AG04449 (cell line): ENCODE data around the gene TRAPPC14.

Experiments
- CTCF ChIA-PET: fragments of 350-600 bp; formaldehyde crosslinking; extraction: SDS; loops from one replicate; lab custom pipeline; 2021; ENCODE audit warnings: antibody characterized with exemption; lab: Yijun Ruan, JAX
- POLR2A ChIA-PET: fragments of 400-600, 350-600 bp; formaldehyde crosslinking; extraction: SDS; loops from one replicate; lab custom pipeline; 2020; ENCODE audit warnings: antibody characterized with exemption, inconsistent platforms; lab: Yijun Ruan, JAX
- DNase-seq: peaks from one replicate; pipeline ENCODE4 v3.0.0-alpha.2; 2010; ENCODE audit warnings: low read depth, low spot score
- H3K4me3 ChIP-seq: 2 replicates; pipeline ENCODE4 v1.5.1; 2011; ENCODE audit warnings: low read depth, mild to moderate bottlenecking, control low read depth, low read length
- TF ChIP-seq, protein P1 (sequence below): IDR thresholded peaks from one replicate; pipeline ENCODE4 v1.5.1; 2011; ENCODE audit warnings: mild to moderate bottlenecking, moderate library complexity, low read length, control low read depth, inconsistent platforms; ENCODE audit not compliant: insufficient read depth; ENCODE audit errors: missing control alignments

TRAPPC14 gene

DNA sequence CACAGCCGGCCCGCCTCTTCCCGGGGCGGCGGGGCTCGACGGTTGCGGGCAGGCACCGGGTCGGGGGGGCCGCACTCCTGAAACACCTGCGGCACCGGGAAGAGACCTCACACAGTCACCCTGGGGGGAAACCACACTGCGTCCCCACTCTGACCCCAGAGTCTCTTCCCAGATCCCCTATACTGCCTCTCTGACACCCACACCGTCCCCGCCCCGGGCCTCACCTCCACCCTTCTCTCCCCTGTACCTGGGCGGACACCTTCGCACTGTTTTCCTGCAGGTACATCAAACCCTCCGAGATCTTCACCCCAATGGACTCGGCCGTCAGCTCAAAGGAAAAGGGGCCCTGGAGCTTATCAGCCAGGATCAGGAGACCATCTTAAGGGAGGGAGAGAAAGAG lies 13.3 kb upstream of the TRAPPC14 start:
- H3K4me3 ChIP-seq = no peak overlapping the region
- ChIA-PET CTCF (interaction anchor here (1.0 to 2.0 kb wide), 4 partner anchors 10 to 45 kb away, joined by 4 to 13 read pairs (median 6); no protein-coding TSS in a partner anchor), POLR2A (no interaction called here)
- TF ChIP-seq, protein P1, sequence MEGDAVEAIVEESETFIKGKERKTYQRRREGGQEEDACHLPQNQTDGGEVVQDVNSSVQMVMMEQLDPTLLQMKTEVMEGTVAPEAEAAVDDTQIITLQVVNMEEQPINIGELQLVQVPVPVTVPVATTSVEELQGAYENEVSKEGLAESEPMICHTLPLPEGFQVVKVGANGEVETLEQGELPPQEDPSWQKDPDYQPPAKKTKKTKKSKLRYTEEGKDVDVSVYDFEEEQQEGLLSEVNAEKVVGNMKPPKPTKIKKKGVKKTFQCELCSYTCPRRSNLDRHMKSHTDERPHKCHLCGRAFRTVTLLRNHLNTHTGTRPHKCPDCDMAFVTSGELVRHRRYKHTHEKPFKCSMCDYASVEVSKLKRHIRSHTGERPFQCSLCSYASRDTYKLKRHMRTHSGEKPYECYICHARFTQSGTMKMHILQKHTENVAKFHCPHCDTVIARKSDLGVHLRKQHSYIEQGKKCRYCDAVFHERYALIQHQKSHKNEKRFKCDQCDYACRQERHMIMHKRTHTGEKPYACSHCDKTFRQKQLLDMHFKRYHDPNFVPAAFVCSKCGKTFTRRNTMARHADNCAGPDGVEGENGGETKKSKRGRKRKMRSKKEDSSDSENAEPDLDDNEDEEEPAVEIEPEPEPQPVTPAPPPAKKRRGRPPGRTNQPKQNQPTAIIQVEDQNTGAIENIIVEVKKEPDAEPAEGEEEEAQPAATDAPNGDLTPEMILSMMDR = no peak
- DNase-seq = no peak

DNA sequence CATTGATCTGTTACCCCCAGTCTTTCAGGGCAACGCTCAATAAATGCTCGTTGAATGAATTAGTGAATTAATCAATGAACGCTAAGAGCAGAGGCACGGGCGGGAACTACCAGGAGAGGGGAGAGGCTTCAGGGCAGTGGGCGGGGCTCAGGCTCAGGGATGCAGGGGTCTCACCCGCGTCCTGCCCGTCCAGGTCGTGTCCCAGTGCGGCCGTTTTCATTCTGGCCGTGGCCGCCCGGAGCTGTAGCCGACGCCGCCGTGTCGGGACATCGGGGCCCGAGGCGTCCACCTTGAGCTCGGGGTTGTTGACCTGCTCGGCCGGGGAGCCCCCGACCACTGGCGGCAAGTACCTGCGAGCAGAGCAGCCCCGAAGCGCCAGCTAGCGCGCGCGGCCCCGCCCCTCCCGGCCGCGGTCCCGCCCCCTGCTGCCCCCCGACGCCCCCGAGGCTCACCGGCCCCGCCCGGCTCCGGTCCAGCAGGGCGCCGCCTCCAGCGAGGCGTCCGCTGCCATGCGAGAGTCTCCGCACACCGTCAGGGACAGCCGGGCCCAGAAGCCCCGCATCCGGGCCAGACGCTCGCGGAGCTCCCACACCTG lies 12.7 kb upstream of the TRAPPC14 start:
- POLR2A ChIA-PET = no interaction called here
- no peak for DNase-seq
- no peak overlapping the region; the same call in 1 of the 2 replicates for H3K4me3 ChIP-seq
- TF ChIP-seq, protein P1 = no peak
- CTCF ChIA-PET = interaction anchor here (1.9 to 2.0 kb wide), 2 partner anchors 39 to 46 kb away, joined by 6 to 13 read pairs; no protein-coding TSS in a partner anchor

DNA sequence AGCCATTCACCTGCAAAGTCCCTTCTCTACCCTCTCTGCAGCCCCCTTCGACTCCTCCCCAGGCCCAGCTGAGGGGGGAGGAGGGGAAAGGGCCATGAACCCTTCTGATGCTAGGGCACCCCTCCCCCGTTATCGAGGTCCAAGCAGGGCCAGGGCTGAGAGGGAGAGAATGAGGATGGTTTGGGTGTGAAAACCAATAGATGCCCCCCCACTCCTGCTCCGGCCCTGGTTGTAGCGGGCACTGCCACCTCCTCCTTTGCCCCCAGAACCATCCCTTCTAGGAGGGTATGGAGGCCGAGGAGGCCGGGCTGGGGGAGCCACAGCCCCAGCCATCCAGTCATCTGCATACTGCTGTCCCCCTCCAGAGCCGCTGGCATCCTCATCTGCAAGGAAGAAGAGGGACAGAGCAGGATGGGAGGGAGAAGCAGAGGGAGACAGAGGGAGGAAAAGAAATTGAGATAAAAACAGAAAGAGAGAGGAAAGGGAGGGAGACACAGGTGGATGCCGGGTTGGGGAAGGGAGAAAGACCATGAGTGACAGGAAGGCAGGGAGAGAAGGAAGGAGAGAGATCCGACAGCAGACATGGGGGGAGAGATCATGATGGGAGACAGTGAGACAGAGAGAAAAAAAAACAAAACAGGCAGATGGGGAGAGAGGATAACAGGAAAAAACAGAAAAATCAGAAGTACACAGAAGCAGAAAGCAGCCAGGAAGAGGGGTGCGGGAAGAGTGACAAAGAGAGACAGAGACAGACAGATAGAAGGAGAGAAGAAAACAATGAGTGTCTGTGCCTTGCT lies 11.8 kb upstream of the TRAPPC14 start:
- POLR2A ChIA-PET = no interaction called here
- TF ChIP-seq, protein P1 = no peak
- no peak for DNase-seq
- CTCF ChIA-PET = interaction anchor here (2.0 kb wide), 1 partner anchor 38 kb away, joined by 13 read pairs; no protein-coding TSS in a partner anchor
- H3K4me3 ChIP-seq = no peak overlapping the region

DNA sequence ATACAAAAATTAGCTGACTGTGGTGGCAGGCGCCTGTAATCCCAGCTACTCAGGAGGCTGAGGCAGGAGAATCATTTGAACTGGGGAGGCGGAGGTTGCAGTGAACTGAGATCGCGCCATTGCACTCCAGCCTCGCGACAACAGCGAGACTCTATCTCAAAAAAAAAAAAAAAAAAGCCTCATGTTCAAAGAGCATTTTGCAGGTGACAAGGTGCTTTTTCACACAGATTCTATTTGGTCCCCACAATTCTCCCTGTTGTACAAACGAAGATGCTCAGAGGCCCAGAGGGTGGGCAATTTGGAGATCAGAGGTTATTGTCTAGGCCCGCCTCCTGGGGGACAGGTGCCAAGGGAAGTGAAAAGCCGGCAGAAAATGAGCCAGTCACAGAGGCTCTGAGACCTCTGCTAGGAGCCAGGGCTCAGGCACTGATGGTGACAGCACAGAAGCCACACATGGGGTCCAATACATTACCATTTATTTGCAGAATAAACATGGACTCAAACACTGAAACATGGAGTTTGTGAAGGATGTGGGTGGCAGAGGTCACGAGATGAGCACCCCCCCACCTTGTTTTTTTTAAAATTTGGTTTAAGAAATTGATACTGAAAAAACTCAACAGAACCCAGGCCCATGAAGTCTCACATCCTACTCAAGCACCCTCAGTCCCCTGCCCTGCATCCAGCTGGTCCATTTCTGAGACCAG lies 10.8 kb upstream of the TRAPPC14 start:
- no peak for DNase-seq
- TF ChIP-seq, protein P1 = no peak

DNA sequence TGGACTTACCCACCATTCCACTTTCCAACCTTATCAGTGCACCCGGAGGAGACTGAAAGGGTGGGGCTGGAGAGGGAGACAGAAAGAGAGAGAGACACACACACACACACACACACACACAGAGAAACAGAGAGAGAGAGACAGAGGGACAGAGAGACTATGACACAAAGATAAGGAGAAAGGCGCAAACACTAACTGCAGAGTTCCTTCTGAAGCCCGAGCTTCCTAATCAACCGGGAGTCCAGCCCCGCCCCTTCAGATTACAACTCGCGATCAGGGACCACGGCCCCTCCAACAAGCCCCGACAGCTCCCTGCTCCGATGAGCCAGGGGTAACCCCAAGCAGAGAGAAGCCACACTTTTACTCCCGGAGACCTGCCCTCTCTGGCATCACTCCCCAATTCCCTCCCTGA lies 9.4 kb upstream of the TRAPPC14 start:
- ChIA-PET CTCF (interaction anchor here (0.7 to 2.7 kb wide), 8 partner anchors 8 to 50 kb away, joined by 3 to 12 read pairs (median 6); partner anchors contain the start of genes GPC2, STAG3 and TRAPPC14), POLR2A (interaction anchor here (0.6 to 1.4 kb wide), 3 partner anchors 10 to 34 kb away, joined by 4 to 8 read pairs (median 5); partner anchors contain the start of genes GPC2 and STAG3)
- DNase-seq = no peak
- TF ChIP-seq, protein P1 = no peak
- H3K4me3 ChIP-seq = peak overlapping the region; percentile 52

More for the DNA sequence above, 10.8 kb upstream of the TRAPPC14 start:
- H3K4me3 ChIP-seq = no peak overlapping the region
- ChIA-PET POLR2A (no interaction called here), CTCF (interaction anchor here (2.7 kb wide), 1 partner anchor 14 kb away, joined by 10 read pairs; no protein-coding TSS in a partner anchor)
